Hepatocyte (in vitro differentiated cells): ENCODE measurements around the gene ZNF536. TPM values are rescaled to one million over a fixed set of nuclear protein-coding genes. Genes with fewer than 3 reads are reported as not detected.

ENCODE experiments used
- DNase-seq: peaks from one replicate; pipeline ENCODE4 v3.0.0-alpha.2; 2016; ENCODE audit warnings: low spot score
- H2AFZ ChIP-seq: fragments of 200-600 bp; sonication (generic); 2 replicates; pipeline ENCODE4 v1.6.0; 2016; ENCODE audit warnings: antibody characterized with exemption, mild to moderate bottlenecking
- H3K27ac ChIP-seq: fragments of 200-600 bp; sonication (generic); 2 replicates; pipeline ENCODE4 v1.5.1; 2016; ENCODE audit warnings: mild to moderate bottlenecking
- H3K27me3 ChIP-seq: fragments of 200-600 bp; sonication (generic); 2 replicates; pipeline ENCODE4 v1.6.1; 2016
- H3K36me3 ChIP-seq: fragments of 200-600 bp; sonication (generic); replicated peaks from 2 replicates; pipeline ENCODE4 v1.5.1; 2016; ENCODE audit warnings: low read depth; ENCODE audit not compliant: insufficient read depth
- H3K4me1 ChIP-seq: fragments of 200-600 bp; sonication (generic); 2 replicates; pipeline ENCODE4 v1.5.1; 2016; ENCODE audit warnings: mild to moderate bottlenecking, moderate library complexity; ENCODE audit not compliant: insufficient read depth
- H3K4me2 ChIP-seq: fragments of 200-600 bp; sonication (generic); 2 replicates; pipeline ENCODE4 v1.6.0; 2016
- H3K4me3 ChIP-seq: fragments of 200-600 bp; sonication (generic); 2 replicates; pipeline ENCODE4 v1.5.1; 2016; ENCODE audit warnings: mild to moderate bottlenecking
- H3K79me2 ChIP-seq: fragments of 200-600 bp; sonication (generic); 2 replicates; pipeline ENCODE4 v1.6.0; 2017; ENCODE audit warnings: mild to moderate bottlenecking
- H3K9me2 ChIP-seq: fragments of 200-600 bp; sonication (generic); replicated peaks from 2 replicates; pipeline ENCODE4 v1.6.0; 2017; ENCODE audit warnings: mild to moderate bottlenecking; ENCODE audit not compliant: insufficient read depth
- H3K9me3 ChIP-seq: fragments of 200-600 bp; sonication (generic); 2 replicates; pipeline ENCODE4 v1.5.1; 2016; ENCODE audit warnings: low read depth, mild to moderate bottlenecking
- H4K20me1 ChIP-seq: fragments of 200-600 bp; sonication (generic); 2 replicates; pipeline ENCODE4 v1.6.0; 2016; ENCODE audit warnings: mild to moderate bottlenecking; ENCODE audit not compliant: insufficient read depth, poor library complexity, severe bottlenecking
- CTCF ChIP-seq: fragments of 200-600 bp; sonication (generic); IDR thresholded peaks from 2 replicates; pipeline ENCODE4 v1.5.1; 2016; ENCODE audit warnings: antibody characterized with exemption, mild to moderate bottlenecking; ENCODE audit not compliant: poor library complexity
- EZH2 ChIP-seq: fragments of 200-600 bp; sonication (generic); IDR thresholded peaks from 2 replicates; pipeline ENCODE4 v1.6.1; 2016; ENCODE audit warnings: antibody characterized with exemption, mild to moderate bottlenecking, borderline replicate concordance
- EZH2phosphoT487 ChIP-seq: fragments of 200-600 bp; sonication (generic); IDR thresholded peaks from one replicate; pipeline ENCODE4 v1.6.1; 2018; ENCODE audit warnings: antibody characterized with exemption, mild to moderate bottlenecking, low read depth, moderate library complexity; ENCODE audit not compliant: unreplicated experiment, severe bottlenecking
- WGBS: methylation state at CpG from one replicate; pipeline ENCODE4 v1.1.6; 2016; ENCODE audit warnings: low lambda C conversion rate; ENCODE audit errors: missing lambda C conversion rate; 5-methylcytosine and 5-hydroxymethylcytosine counted together
- polyA plus RNA-seq: library from polyadenylated mRNA; unstranded; fragments of >200 nt; fragmentation: Nextera tagmentation; extraction: Ambion mirVana; gene quantifications from 2 replicates; pipeline ENCODE4 v1.2.1, GENCODE V29; 2016
- total RNA-seq: library from RNA; depleted of rRNA; stranded (reverse); fragments of >200 nt; gene quantifications from 2 replicates; pipeline ENCODE4 v1.2.3, GENCODE V29; 2014

The ZNF536 gene
- total and polyA plus RNA-seq, 2 experiments from 2014 or later, result 4.1 to 7.5 TPM

- no peaks in the 10 kb centered on the region for H3K79me2 ChIP-seq
- no peaks in the 10 kb centered on the region for H3K9me2 ChIP-seq
- H3K27ac ChIP-seq, result no peak overlapping the region
- H3K9me3 ChIP-seq, result no peaks in the 10 kb centered on the region
- H3K4me1 ChIP-seq, result peaks cover 6% of the 10 kb centered on the region
- no peaks in the 10 kb centered on the region for H3K36me3 ChIP-seq
- H4K20me1 ChIP-seq, result no peaks in the 10 kb centered on the region
- no peaks in the 10 kb centered on the region for H3K27me3 ChIP-seq
- H3K4me2 ChIP-seq, result no peak overlapping the region
- TF ChIP-seq EZH2phosphoT487 (no peak), EZH2 (no peak), CTCF (no peak)
- H3K4me3 ChIP-seq, result no peak overlapping the region
- H2AFZ ChIP-seq, result no peak overlapping the region
- no peak for DNase-seq
- WGBS, result 96% methylated on average over 2 of the region's 2 CpGs
These were observed 104.8 kb downstream of the ZNF536 start for GRCh38 chr19:30476997-30477396.

- Histone ChIP-seq H3K79me2 (no peaks in the 10 kb centered on the region), H3K27me3 (no peaks in the 10 kb centered on the region), H3K9me2 (no peaks in the 10 kb centered on the region), H3K27ac (no peak overlapping the region), H3K9me3 (no peaks in the 10 kb centered on the region), H3K4me1 (peaks cover 6% of the 10 kb centered on the region), H3K4me3 (no peak overlapping the region), H2AFZ (no peak overlapping the region), H4K20me1 (no peaks in the 10 kb centered on the region), H3K36me3 (no peaks in the 10 kb centered on the region), H3K4me2 (no peak overlapping the region)
- 16% methylated on average over 7 of the region's 7 CpGs for WGBS
- no peak for TF ChIP-seq EZH2
- TF ChIP-seq EZH2phosphoT487, result no peak
- TF ChIP-seq CTCF, result no peak
- peak; percentile 48 for DNase-seq
These were observed 107.0 kb downstream of the ZNF536 start for GRCh38 chr19:30479231-30479630.

GRCh38 chr19:30480097-30480496, 107.9 kb downstream of the ZNF536 start:
- Histone ChIP-seq H3K27me3 (no peaks in the 10 kb centered on the region), H3K79me2 (no peaks in the 10 kb centered on the region), H3K4me2 (no peak overlapping the region), H3K36me3 (no peaks in the 10 kb centered on the region), H3K9me2 (no peaks in the 10 kb centered on the region), H3K27ac (no peak overlapping the region), H4K20me1 (no peaks in the 10 kb centered on the region), H3K4me1 (peaks cover 6% of the 10 kb centered on the region), H3K4me3 (no peak overlapping the region), H3K9me3 (no peaks in the 10 kb centered on the region), H2AFZ (no peak overlapping the region)
- WGBS, result 65% methylated on average over 6 of the region's 6 CpGs
- TF ChIP-seq CTCF (no peak), EZH2 (no peak), EZH2phosphoT487 (no peak)
- DNase-seq, result no peak

GRCh38 chr19:30481063-30481462, 108.9 kb downstream of the ZNF536 start:
- WGBS, result 93% methylated on average over 4 of the region's 4 CpGs
- TF ChIP-seq EZH2phosphoT487 (no peak), CTCF (no peak), EZH2 (no peak)

More at GRCh38 chr19:30481063-30481462, 108.9 kb downstream of the ZNF536 start:
- Histone ChIP-seq H3K9me3 (no peaks in the 10 kb centered on the region), H2AFZ (no peak overlapping the region), H3K4me3 (no peak overlapping the region), H3K9me2 (no peaks in the 10 kb centered on the region), H3K36me3 (no peaks in the 10 kb centered on the region), H3K27me3 (no peaks in the 10 kb centered on the region), H3K79me2 (no peaks in the 10 kb centered on the region), H4K20me1 (no peaks in the 10 kb centered on the region), H3K27ac (no peak overlapping the region), H3K4me1 (peaks cover 6% of the 10 kb centered on the region), H3K4me2 (no peak overlapping the region)
- DNase-seq, result no peak
